ENCODE data around the gene ANKRD18B. TPM values are rescaled to one million over a fixed set of nuclear protein-coding genes. Genes with fewer than 3 reads are reported as not detected.

Gene ANKRD18B
- 5.0 to 10.1 TPM (median 8.4 TPM) in 5 replicates for total RNA-seq (2022; extraction: Qiagen RNA extraction; ENCODE audit: low read depth)

GRCh38 chr9:33523397-33524305 is at the start of gene ANKRD18B:
Gene ANKRD18B, plus strand, starts transcription at chr9:33524251. Its CDS starts 239 bp downstream, at chr9:33524490.

Other genes starting within 250 kb of the ANKRD18B start
- gene NFX1, start 233.7 kb upstream of the ANKRD18B start, total RNA-seq (2022; extraction: Qiagen RNA extraction; ENCODE audit: low read depth): 27.9 to 30.4 TPM (median 28.7 TPM) in 5 replicates
- 0.21 to 0.43 TPM (median 0.32 TPM) in 5 replicates for gene AQP7, start 121.7 kb upstream of the ANKRD18B start, total RNA-seq (2022; extraction: Qiagen RNA extraction; ENCODE audit: low read depth)
- gene AQP3, start 76.7 kb upstream of the ANKRD18B start, total RNA-seq (2022; extraction: Qiagen RNA extraction; ENCODE audit: low read depth): 12.3 to 16.0 TPM (median 15.4 TPM) in 5 replicates
- gene NOL6, start 50.3 kb upstream of the ANKRD18B start, total RNA-seq (2022; extraction: Qiagen RNA extraction; ENCODE audit: low read depth): 61.8 to 74.0 TPM (median 65.5 TPM) in 5 replicates

All from A549 treated with DMSO at 1 μM for 4 hours (cell line).